Measurements from ENCODE around the gene CRB3. TPM values are rescaled to one million over a fixed set of nuclear protein-coding genes. Genes with fewer than 3 reads are reported as not detected.
A peak's percentile ranks its signal among the peaks of the same experiment; 100 is the strongest.

Gene CRB3
- total and polyA plus RNA-seq, 2 of the 13 experiments (the other 11 are each of a cell fraction or from before 2014, with no cell fraction given) = 10.6 to 25.6 TPM

DNA sequence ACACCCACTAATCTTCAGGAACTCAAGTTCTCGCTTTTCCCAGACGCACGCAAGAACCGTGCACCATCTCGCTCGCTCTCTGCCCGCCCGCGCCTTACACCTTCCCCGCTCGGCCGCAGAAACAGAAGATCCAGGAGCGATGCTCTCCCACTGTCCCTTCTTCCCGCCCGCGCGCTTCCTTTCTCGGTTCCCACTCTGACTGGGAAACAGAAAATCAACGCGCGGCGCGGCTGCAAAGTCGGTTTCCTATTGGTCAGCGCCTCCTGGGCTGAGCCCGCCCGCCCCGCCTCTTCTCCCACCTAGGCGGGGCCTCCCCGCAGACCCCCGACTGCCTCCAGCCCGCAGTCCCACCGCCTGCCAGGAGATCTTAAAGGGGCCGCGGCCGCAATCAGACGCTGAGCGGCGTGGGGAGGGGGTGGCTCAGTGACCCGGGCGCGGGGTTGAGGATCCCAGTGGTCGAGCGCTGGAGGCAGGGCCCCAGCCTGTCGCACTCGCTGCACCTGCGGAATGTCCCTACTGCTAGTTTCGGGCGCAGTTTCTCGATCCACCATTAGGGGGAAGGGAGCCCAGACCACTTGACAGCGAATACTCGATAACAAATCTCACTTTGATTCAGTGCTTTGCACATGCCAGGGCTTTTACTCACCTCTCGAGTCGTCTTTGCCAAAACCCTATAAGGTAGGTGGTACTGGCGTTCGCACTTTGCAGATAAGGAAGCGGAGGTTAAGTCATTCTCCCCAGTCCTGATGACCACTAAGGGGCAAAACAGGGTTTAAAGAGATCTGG is 3.8 kb upstream of the CRB3 start (continued):
- TF ChIP-seq, protein P1, sequence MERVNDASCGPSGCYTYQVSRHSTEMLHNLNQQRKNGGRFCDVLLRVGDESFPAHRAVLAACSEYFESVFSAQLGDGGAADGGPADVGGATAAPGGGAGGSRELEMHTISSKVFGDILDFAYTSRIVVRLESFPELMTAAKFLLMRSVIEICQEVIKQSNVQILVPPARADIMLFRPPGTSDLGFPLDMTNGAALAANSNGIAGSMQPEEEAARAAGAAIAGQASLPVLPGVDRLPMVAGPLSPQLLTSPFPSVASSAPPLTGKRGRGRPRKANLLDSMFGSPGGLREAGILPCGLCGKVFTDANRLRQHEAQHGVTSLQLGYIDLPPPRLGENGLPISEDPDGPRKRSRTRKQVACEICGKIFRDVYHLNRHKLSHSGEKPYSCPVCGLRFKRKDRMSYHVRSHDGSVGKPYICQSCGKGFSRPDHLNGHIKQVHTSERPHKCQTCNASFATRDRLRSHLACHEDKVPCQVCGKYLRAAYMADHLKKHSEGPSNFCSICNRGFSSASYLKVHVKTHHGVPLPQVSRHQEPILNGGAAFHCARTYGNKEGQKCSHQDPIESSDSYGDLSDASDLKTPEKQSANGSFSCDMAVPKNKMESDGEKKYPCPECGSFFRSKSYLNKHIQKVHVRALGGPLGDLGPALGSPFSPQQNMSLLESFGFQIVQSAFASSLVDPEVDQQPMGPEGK (CRISPR knock-in tag; IDR thresholded peaks at IDR 0.05) = peak; percentile 82
- TF ChIP-seq, protein P2, sequence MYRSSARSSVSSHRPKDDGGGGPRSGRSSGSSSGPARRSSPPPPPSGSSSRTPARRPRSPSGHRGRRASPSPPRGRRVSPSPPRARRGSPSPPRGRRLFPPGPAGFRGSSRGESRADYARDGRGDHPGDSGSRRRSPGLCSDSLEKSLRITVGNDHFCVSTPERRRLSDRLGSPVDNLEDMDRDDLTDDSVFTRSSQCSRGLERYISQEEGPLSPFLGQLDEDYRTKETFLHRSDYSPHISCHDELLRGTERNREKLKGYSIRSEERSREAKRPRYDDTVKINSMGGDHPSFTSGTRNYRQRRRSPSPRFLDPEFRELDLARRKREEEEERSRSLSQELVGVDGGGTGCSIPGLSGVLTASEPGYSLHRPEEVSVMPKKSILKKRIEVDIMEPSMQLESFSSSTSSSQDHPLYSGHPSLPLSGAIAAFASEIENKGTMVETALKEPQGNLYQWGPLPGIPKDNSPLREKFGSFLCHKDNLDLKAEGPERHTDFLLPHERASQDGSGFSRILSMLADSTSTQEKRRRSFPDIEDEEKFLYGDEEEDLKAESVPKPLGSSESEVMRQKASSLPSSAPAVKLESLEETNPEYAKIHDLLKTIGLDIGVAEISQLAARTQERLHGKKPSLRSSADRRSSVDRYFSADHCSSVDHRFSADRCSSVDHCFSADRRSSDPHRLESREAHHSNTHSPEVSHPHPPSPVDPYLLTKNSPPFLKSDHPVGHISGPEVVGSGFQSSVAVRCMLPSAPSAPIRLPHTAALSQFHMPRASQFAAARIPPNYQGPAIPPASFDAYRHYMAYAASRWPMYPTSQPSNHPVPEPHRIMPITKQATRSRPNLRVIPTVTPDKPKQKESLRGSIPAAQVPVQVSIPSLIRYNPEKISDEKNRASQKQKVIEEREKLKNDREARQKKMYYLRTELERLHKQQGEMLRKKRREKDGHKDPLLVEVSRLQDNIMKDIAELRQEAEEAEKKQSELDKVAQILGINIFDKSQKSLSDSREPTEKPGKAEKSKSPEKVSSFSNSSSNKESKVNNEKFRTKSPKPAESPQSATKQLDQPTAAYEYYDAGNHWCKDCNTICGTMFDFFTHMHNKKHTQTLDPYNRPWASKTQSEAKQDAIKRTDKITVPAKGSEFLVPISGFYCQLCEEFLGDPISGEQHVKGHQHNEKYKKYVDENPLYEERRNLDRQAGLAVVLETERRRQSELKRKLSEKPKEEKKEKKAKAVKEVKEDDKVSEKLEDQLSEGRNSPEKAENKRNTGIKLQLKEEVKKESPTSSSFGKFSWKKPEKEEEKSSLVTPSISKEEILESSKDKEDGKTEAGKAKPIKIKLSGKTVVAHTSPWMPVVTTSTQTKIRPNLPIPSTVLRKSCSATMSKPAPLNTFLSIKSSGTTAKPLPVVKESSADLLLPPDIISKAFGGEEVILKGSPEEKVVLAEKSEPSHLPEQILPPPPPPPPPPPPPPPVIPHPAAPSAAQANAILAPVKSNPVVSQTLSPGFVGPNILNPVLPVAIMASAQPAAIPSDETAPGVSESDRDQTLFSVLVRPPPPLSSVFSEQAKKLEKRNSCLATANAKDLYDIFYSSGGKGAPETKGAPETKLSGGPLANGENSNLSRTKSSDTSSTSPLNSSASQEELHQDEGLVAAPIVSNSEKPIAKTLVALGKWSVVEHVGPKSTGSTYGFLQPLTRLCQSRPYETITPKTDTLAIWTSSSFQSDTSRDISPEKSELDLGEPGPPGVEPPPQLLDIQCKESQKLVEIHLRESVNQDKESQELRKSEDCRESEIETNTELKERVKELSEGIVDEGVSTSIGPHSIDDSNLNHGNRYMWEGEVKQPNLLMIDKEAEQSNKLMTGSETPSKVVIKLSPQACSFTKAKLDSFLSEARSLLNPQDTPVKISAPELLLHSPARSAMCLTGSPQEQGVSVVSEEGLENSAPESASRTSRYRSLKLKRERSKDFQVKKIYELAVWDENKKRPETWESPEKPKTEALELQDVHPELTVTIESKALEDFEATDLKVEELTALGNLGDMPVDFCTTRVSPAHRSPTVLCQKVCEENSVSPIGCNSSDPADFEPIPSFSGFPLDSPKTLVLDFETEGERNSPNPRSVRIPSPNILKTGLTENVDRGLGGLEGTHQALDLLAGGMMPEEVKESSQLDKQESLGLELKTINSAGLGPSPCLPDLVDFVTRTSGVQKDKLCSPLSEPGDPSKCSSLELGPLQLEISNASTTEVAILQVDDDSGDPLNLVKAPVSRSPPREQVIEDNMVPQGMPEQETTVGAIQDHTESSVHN (CRISPR knock-in tag; IDR thresholded peaks at IDR 0.05) = peak; percentile 42; the same call in 1 of the 2 replicates
- TF ChIP-seq ZNF326 (CRISPR knock-in tag; IDR thresholded peaks at IDR 0.05; ENCODE audit: borderline replicate concordance) = no peak
- 0 out of 2 replicates have a peak, but pooled peaks have one; percentile 31 for TF ChIP-seq ZNF572 (CRISPR knock-in tag; IDR thresholded peaks at IDR 0.05)
- peak; percentile 57; the same call in 1 of the 2 replicates for TF ChIP-seq RCOR2 (CRISPR knock-in tag; IDR thresholded peaks at IDR 0.05)
- TF ChIP-seq RELA (CRISPR knock-in tag; IDR thresholded peaks at IDR 0.05) = no peak
- TF ChIP-seq PBX2 (CRISPR knock-in tag; IDR thresholded peaks at IDR 0.05) = no peak
- no peak for TF ChIP-seq NONO (IDR thresholded peaks at IDR 0.05)
- peak; percentile 74 for TF ChIP-seq NONO (CRISPR knock-in tag; conservative IDR thresholded peaks at IDR 0.05)
- TF ChIP-seq TMF1 (CRISPR knock-in tag; IDR thresholded peaks at IDR 0.05; ENCODE audit: low read depth) = peak; percentile 79
- TF ChIP-seq, protein P3, sequence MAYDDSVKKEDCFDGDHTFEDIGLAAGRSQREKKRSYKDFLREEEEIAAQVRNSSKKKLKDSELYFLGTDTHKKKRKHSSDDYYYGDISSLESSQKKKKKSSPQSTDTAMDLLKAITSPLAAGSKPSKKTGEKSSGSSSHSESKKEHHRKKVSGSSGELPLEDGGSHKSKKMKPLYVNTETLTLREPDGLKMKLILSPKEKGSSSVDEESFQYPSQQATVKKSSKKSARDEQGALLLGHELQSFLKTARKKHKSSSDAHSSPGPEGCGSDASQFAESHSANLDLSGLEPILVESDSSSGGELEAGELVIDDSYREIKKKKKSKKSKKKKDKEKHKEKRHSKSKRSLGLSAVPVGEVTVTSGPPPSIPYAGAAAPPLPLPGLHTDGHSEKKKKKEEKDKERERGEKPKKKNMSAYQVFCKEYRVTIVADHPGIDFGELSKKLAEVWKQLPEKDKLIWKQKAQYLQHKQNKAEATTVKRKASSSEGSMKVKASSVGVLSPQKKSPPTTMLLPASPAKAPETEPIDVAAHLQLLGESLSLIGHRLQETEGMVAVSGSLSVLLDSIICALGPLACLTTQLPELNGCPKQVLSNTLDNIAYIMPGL (CRISPR knock-in tag; IDR thresholded peaks at IDR 0.05; ENCODE audit: borderline replicate concordance in 1 of 2, low read depth in 1 of 2) = peak; percentile 83 to 89
- peak; percentile 61 for TF ChIP-seq RXRB (CRISPR knock-in tag; IDR thresholded peaks at IDR 0.05; ENCODE audit: borderline replicate concordance)
- TF ChIP-seq ZSCAN22 (CRISPR knock-in tag; IDR thresholded peaks at IDR 0.05) = no peak
- peak; percentile 85 for TF ChIP-seq ZNF124 (CRISPR knock-in tag; IDR thresholded peaks at IDR 0.05)
- TF ChIP-seq KMT2A (CRISPR knock-in tag; IDR thresholded peaks at IDR 0.05) = peak; percentile 63
- TF ChIP-seq RBFOX2 (IDR thresholded peaks at IDR 0.05; ENCODE audit: low read depth, low read length) = peak; percentile 46; the same call in 1 of the 2 replicates

Data from HepG2 (cell line).